Kidney epithelial cell (primary cell): ENCODE results near the gene HEATR9. TPM values are rescaled to one million over a fixed set of nuclear protein-coding genes. Genes with fewer than 3 reads are reported as not detected.

Experiments used
- DNase-seq: peaks from one replicate; pipeline ENCODE4 v3.0.0-alpha.2; 2010; ENCODE audit warnings: low read depth
- H3K27me3 ChIP-seq: 2 replicates; pipeline ENCODE4 v1.6.0; 2011; ENCODE audit warnings: low read length; ENCODE audit not compliant: control insufficient read depth, insufficient read depth
- H3K36me3 ChIP-seq: 2 replicates; pipeline ENCODE4 v1.5.1; 2011; ENCODE audit warnings: low read length; ENCODE audit not compliant: control insufficient read depth, insufficient read depth
- H3K4me3 ChIP-seq: 2 replicates; pipeline ENCODE4 v1.5.1; 2011; ENCODE audit warnings: low read depth, mild to moderate bottlenecking, control low read depth, low read length
- CTCF ChIP-seq: IDR thresholded peaks from 2 replicates; pipeline ENCODE4 v1.5.1; 2011; ENCODE audit warnings: mild to moderate bottlenecking, moderate library complexity, low read length, control low read depth, inconsistent platforms; ENCODE audit not compliant: insufficient read depth, poor library complexity, severe bottlenecking
- total RNA-seq: library from RNA; depleted of rRNA; stranded (reverse); fragments of >200 nt; gene quantifications from 2 replicates; pipeline ENCODE4 v1.2.3, GENCODE V29; 2015

Gene HEATR9
- total RNA-seq, 1 donor from 2014 or later, result not detected

- Histone ChIP-seq H3K4me3 (no peak within 1 kb of the TSS), H3K27me3 (no peaks in the 10 kb centered on the region), H3K36me3 (no peaks in the 10 kb centered on the region)
- no peak for TF ChIP-seq CTCF
- no peak for DNase-seq
These were observed 11.3 kb upstream of the HEATR9 start, which contains the start of gene CCL5 for GRCh38 chr17:35879773-35880654. Gene CCL5 (minus strand): TSS chr17:35880360.

GRCh38 chr17:35878361-35878760, 9.7 kb upstream of the HEATR9 start:
- no peak for DNase-seq
- no peak for TF ChIP-seq CTCF

GRCh38 chr17:35877345-35878029, 8.8 kb upstream of the HEATR9 start:
- no peak for DNase-seq
- no peaks in the 10 kb centered on the region for H3K27me3 ChIP-seq
- TF ChIP-seq CTCF, result no peak
- no peak overlapping the region for H3K4me3 ChIP-seq
- H3K36me3 ChIP-seq, result no peaks in the 10 kb centered on the region

More at GRCh38 chr17:35878361-35878760, 9.7 kb upstream of the HEATR9 start:
- Histone ChIP-seq H3K4me3 (no peak overlapping the region), H3K36me3 (no peaks in the 10 kb centered on the region), H3K27me3 (no peaks in the 10 kb centered on the region)

- no peak for DNase-seq
- Histone ChIP-seq H3K36me3 (no peaks in the 10 kb centered on the region), H3K27me3 (no peaks in the 10 kb centered on the region), H3K4me3 (no peak overlapping the region)
- TF ChIP-seq CTCF, result no peak
These were observed 7.8 kb upstream of the HEATR9 start for GRCh38 chr17:35876534-35876933.

- no peak for DNase-seq
- Histone ChIP-seq H3K27me3 (no peaks in the 10 kb centered on the region), H3K4me3 (no peak overlapping the region), H3K36me3 (no peaks in the 10 kb centered on the region)
- no peak for TF ChIP-seq CTCF
These were observed 7.1 kb upstream of the HEATR9 start for GRCh38 chr17:35875800-35876139.
